Measurements from ENCODE around the gene NT5DC2. TPM values are rescaled to one million over a fixed set of nuclear protein-coding genes. Genes with fewer than 3 reads are reported as not detected.
A peak's percentile ranks its signal among the peaks of the same experiment; 100 is the strongest.

NT5DC2 gene
- total RNA-seq (10 to 100 TPM; 80.3 to 84.6 TPM), polyA plus RNA-seq (1.2 TPM)

DNA sequence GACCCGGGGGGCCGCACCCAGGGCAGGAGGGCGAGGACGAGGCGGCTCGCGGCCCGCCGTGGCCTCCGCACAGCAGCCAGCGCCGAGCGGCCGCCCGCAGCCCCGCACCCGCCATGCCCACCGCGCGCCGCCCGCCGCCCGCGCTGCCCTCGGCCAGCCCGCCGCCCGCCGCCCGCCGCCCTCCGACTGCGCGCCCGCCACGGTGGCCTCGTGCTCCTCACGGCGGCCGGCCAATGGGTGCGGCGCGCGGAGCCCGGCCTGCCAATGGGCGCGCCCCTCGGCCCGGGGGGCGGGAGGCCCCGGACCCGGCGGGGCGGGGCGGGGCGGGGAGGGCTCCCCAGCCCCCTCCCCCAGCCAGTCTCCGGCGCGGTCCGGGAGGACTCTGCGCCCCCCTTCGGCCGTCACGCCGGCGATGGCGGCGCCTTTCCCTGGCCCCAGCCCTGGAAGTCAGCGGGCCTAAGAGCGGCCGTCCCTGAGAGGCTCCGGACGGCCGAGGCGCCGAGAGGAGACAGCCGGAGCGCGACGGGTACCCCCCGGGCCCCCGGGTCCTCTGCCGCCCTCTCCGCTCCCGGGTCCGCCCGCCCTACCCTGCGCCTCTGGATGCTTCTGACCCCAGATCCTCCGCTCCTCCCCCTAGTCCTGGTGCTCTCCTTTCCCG, at the start of gene NT5DC2:
Gene NT5DC2, minus strand, starts transcription at position 235 of the 658 bp plus-strand sequence. Its CDS starts 120 bp downstream, at position 115.
- H3K27me3 Mint-ChIP-seq: peaks cover 0 to 4% of the 10 kb centered on the region in 2 donors
- Histone ChIP-seq H3K4me3 (ENCODE audit: low read length) (peak within 1 kb of the TSS; percentile 20), H3K27ac (ENCODE audit: low read depth, low read length) (peak within 1 kb of the TSS; percentile 47), H3K36me3 (ENCODE audit: insufficient read depth, low read length) (no peaks in the 10 kb centered on the region), H3K4me1 (ENCODE audit: insufficient read depth, low read length) (peaks cover 24% of the 10 kb centered on the region), H3K9me3 (ENCODE audit: low read length) (no peaks in the 10 kb centered on the region), H3K27me3 (ENCODE audit: insufficient read depth, low read length, poor library complexity, severe bottlenecking) (no peaks in the 10 kb centered on the region)
- peak within 1 kb of the TSS in 6 of 8 donors; percentile 36 to 96 (median 81) for H3K27ac Mint-ChIP-seq
- no peaks in the 10 kb centered on the region for H3K9me3 Mint-ChIP-seq
- POLR2A ChIA-PET: no interaction called here
- peaks cover 35 to 51% (median 37%) of the 10 kb centered on the region in 3 donors for H3K4me1 Mint-ChIP-seq
- CTCF ChIA-PET: no interaction called here
- peaks cover 0 to 5% (median 0%) of the 10 kb centered on the region in 3 donors for H3K36me3 Mint-ChIP-seq
- DNase-seq: peak; percentile 56 to 66 (median 61)
- H3K4me3 Mint-ChIP-seq: peak within 1 kb of the TSS; percentile 69 to 100 (median 84)

DNA sequence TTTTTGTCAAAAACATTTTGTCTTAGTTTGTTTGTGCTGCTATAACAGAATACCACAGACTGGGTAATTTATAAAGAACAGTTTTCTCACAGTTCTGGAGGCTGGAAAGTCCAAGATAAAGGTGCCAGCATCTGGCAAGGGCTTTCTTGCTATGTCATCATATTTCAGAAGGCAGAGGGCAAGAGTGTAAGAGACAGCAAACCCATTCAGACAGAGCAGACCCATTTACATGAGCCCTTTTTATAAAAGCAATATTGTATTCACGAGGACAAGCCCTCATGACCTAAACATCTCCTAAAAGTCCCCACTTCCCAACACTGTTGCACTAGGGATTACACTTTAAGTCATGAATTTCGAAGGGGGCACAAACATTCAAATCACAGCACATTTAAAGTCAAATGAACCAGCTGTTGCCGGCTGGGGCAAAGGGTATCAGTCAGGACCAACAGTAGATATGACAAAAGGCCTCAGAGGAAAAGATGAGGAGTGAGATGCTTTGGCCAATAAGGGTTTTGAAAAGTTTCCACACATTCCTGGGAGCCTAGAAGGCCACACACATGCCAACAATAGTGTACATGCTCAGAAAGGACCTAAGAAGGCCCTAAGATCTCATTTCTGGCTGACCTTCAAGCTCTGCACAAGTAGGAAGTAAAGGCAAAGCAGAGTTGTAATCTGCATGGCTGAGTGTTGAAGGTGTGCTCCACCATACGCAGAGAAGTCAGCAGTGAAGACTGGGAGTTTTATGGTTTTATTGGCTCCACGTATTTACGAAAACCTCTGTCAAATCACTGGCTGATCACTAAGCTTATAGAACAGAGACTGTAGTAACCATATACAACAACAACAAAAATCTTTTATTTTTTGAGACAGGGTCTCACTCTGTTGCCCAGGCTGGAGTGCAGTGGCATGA, 40.7 kb upstream of the NT5DC2 start:
- peaks cover 0 to 1% (median 0%) of the 10 kb centered on the region in 5 donors for H3K9me3 Mint-ChIP-seq
- no peaks in the 10 kb centered on the region for H3K27me3 Mint-ChIP-seq
- Histone ChIP-seq H3K9me3 (ENCODE audit: low read length) (no peaks in the 10 kb centered on the region), H3K36me3 (ENCODE audit: insufficient read depth, low read length) (peaks cover 25% of the 10 kb centered on the region), H3K4me1 (ENCODE audit: insufficient read depth, low read length) (no peaks in the 10 kb centered on the region), H3K27ac (ENCODE audit: low read depth, low read length) (no peak overlapping the region), H3K4me3 (ENCODE audit: low read length) (no peak overlapping the region), H3K27me3 (ENCODE audit: insufficient read depth, low read length, poor library complexity, severe bottlenecking) (no peaks in the 10 kb centered on the region)
- DNase-seq: no peak
- H3K27ac Mint-ChIP-seq: peak overlapping the region in 5 of 8 donors; percentile 45 to 89 (median 73)
- H3K4me1 Mint-ChIP-seq: peaks cover 0 to 2% (median 0%) of the 10 kb centered on the region in 3 donors
- ChIA-PET POLR2A (no interaction called here), CTCF (no interaction called here)
- no peak overlapping the region for H3K4me3 Mint-ChIP-seq
- peaks cover 28 to 76% (median 30%) of the 10 kb centered on the region in 3 donors for H3K36me3 Mint-ChIP-seq

DNA sequence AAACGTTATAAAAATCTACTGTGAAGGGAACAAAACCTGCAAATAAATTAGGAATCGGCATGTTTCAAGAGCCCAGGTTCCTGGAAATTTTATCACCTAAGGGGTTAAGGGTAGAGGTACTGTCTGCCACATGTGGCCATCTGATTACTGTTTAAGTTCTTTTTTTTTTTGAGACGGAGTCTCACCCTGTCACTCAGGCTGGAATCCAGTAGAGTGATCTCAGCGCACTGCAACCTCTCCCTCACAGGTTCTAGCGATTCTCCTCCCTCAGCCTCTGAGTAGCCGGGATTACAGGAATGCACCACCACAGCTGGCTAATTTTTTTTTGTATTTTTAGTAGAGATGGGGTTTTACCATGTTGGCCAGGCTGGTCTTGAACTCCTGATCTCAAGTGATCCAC, 38.6 kb upstream of the NT5DC2 start:
- no peaks in the 10 kb centered on the region for H3K27me3 Mint-ChIP-seq
- ChIA-PET POLR2A (no interaction called here), CTCF (no interaction called here)
- Histone ChIP-seq H3K9me3 (ENCODE audit: low read length) (no peaks in the 10 kb centered on the region), H3K27ac (ENCODE audit: low read depth, low read length) (no peak overlapping the region), H3K4me3 (ENCODE audit: low read length) (no peak overlapping the region), H3K27me3 (ENCODE audit: insufficient read depth, low read length, poor library complexity, severe bottlenecking) (no peaks in the 10 kb centered on the region), H3K4me1 (ENCODE audit: insufficient read depth, low read length) (no peaks in the 10 kb centered on the region), H3K36me3 (ENCODE audit: insufficient read depth, low read length) (peaks cover 12% of the 10 kb centered on the region)
- H3K4me3 Mint-ChIP-seq: no peak overlapping the region
- H3K9me3 Mint-ChIP-seq: peaks cover 0 to 1% (median 0%) of the 10 kb centered on the region in 5 donors
- no peaks in the 10 kb centered on the region for H3K4me1 Mint-ChIP-seq
- peaks cover 17 to 65% (median 23%) of the 10 kb centered on the region in 3 donors for H3K36me3 Mint-ChIP-seq
- DNase-seq: no peak
- peak overlapping the region in 1 of 8 donors; percentile 36 for H3K27ac Mint-ChIP-seq

DNA sequence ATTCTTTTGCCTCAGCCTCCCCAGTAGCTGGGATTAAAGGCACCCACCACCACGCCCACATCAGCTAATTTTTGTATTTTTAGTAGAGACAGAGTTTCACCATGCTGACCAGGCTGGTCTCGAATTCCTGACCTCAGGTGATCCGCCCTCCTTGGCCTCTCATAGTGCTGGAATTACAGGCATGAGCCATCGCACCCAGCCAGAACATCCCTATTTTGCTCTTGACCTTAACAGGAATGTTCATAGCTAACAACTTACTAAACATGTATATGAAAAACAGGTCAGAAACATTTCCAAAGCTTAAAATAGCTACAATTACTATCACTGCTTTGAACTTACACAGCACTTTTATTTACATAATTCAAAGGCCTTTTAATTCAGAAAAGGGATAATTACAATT, 36.4 kb upstream of the NT5DC2 start:
- ChIA-PET POLR2A (no interaction called here), CTCF (no interaction called here)
- H3K36me3 ChIP-seq (ENCODE audit: insufficient read depth, low read length): no peaks in the 10 kb centered on the region
- no peak for DNase-seq
- H3K27ac ChIP-seq (ENCODE audit: low read depth, low read length): no peak overlapping the region
- H3K4me3 ChIP-seq (ENCODE audit: low read length): no peak overlapping the region
- Mint-ChIP-seq H3K4me1 (no peaks in the 10 kb centered on the region), H3K27me3 (no peaks in the 10 kb centered on the region), H3K9me3 (peaks cover 0 to 1% (median 0%) of the 10 kb centered on the region in 5 donors), H3K27ac (peak overlapping the region in 1 of 8 donors; percentile 66), H3K4me3 (no peak overlapping the region), H3K36me3 (peaks cover 2 to 62% (median 19%) of the 10 kb centered on the region in 3 donors)
- H3K4me1 ChIP-seq (ENCODE audit: insufficient read depth, low read length): no peaks in the 10 kb centered on the region
- H3K27me3 ChIP-seq (ENCODE audit: insufficient read depth, low read length, poor library complexity, severe bottlenecking): no peaks in the 10 kb centered on the region
- no peaks in the 10 kb centered on the region for H3K9me3 ChIP-seq (ENCODE audit: low read length)

DNA sequence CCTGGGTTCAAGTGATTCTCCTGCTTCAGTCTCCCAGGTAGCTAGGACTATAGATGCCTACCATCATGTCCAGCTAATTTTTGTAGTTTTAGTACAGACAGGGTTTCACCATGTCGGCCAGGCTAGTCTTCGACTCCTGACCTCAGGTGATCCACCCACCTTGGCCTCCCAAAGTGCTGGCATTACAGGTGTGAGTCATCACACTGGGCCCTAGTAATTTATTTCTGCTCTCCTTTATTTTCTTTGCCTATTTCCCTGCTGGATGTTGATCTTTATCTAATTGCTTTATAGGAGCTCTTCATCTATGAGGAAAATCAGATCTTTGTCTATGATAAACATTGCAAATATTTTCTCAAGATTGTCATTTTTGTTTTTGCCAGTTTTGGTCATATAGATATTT, 34.4 kb upstream of the NT5DC2 start:
- peaks cover 0 to 53% (median 14%) of the 10 kb centered on the region in 3 donors for H3K36me3 Mint-ChIP-seq

DNA sequence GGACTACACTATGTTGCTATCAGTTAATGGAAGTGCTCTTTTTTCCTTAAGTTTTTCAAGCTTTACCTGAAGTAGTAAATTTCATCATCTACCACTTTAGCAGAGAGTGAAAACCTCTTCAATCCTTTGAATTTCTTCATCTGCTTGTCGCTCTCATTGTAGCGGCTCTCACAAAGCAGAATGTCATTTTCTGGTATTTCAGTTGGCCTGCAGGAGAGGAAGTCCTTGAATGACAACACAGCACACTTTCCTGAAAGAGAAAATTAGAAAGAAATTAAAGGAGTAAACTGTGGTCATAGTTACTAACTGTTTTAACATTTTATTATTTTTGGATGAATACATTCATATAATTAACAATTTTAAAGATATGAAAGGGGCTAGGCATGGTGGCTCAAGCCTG, 30.3 kb upstream of the NT5DC2 start:
- Mint-ChIP-seq H3K27ac (no peak overlapping the region), H3K27me3 (no peaks in the 10 kb centered on the region), H3K4me1 (peaks cover 0 to 5% (median 4%) of the 10 kb centered on the region in 3 donors), H3K9me3 (no peaks in the 10 kb centered on the region), H3K4me3 (no peak overlapping the region), H3K36me3 (peaks cover 0 to 66% (median 29%) of the 10 kb centered on the region in 3 donors)
- H3K27me3 ChIP-seq (ENCODE audit: insufficient read depth, low read length, poor library complexity, severe bottlenecking): no peaks in the 10 kb centered on the region
- DNase-seq: no peak
- ChIA-PET POLR2A (interaction anchor here (0.6 kb wide), 1 partner anchor 14 kb away, joined by 3 read pairs; no protein-coding TSS in a partner anchor), CTCF (no interaction called here)
- no peaks in the 10 kb centered on the region for H3K4me1 ChIP-seq (ENCODE audit: insufficient read depth, low read length)
- no peak overlapping the region for H3K27ac ChIP-seq (ENCODE audit: low read depth, low read length)
- H3K4me3 ChIP-seq (ENCODE audit: low read length): no peak overlapping the region
- peaks cover 26% of the 10 kb centered on the region for H3K36me3 ChIP-seq (ENCODE audit: insufficient read depth, low read length)
- no peaks in the 10 kb centered on the region for H3K9me3 ChIP-seq (ENCODE audit: low read length)

More for the DNA sequence above, 34.4 kb upstream of the NT5DC2 start:
- H3K27ac ChIP-seq (ENCODE audit: low read depth, low read length): no peak overlapping the region
- DNase-seq: no peak
- ChIA-PET CTCF (interaction anchor here (1.4 kb wide), 1 partner anchor 9 kb away, joined by 4 read pairs; no protein-coding TSS in a partner anchor), POLR2A (no interaction called here)
- no peaks in the 10 kb centered on the region for H3K9me3 ChIP-seq (ENCODE audit: low read length)
- H3K4me1 Mint-ChIP-seq: no peaks in the 10 kb centered on the region
- H3K27me3 ChIP-seq (ENCODE audit: insufficient read depth, low read length, poor library complexity, severe bottlenecking): no peaks in the 10 kb centered on the region
- H3K27ac Mint-ChIP-seq: peak overlapping the region in 1 of 8 donors; percentile 50
- H3K9me3 Mint-ChIP-seq: no peaks in the 10 kb centered on the region
- H3K4me3 Mint-ChIP-seq: no peak overlapping the region
- no peaks in the 10 kb centered on the region for H3K27me3 Mint-ChIP-seq
- peaks cover 6% of the 10 kb centered on the region for H3K36me3 ChIP-seq (ENCODE audit: insufficient read depth, low read length)
- no peaks in the 10 kb centered on the region for H3K4me1 ChIP-seq (ENCODE audit: insufficient read depth, low read length)
- no peak overlapping the region for H3K4me3 ChIP-seq (ENCODE audit: low read length)

DNA sequence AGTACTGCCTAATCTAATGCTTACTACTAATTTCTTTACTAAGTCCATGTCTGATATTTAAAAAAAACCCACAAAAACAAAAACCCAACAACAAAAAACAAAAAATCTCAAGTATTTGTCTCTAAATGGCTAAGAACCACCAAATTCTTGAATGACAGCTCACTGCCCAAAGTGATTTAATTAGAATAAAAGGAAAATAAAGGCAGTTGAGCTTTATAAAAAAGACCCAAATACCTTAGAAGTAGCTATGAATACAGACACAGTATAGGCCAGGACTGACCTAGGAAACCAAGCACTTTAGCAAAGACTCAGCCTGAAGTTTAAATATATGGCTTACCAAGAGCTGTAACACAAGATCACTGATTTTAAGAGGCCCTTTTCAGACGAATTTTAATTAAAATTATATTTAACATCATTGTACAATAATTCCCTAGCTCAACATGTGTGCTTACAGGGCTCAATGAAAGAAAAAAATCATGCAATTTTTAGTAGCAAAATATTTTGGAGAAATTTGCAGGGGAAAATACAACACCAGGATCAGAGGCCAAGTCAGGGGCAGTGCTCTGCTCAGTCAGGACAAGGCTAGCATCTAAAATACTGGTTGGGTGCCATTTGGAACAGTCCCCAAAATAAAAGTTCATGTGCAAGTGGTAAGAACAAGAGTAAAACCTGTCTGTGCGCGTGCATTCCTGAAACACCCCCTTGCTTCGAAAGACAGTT, 27.5 kb upstream of the NT5DC2 start:
- CTCF ChIA-PET: interaction anchor here (0.9 kb wide), 1 partner anchor 25 kb away, joined by 3 read pairs; the partner anchor contains the start of gene UQCC5
- Mint-ChIP-seq H3K27me3 (no peaks in the 10 kb centered on the region), H3K36me3 (peaks cover 0 to 80% (median 26%) of the 10 kb centered on the region in 3 donors), H3K9me3 (no peaks in the 10 kb centered on the region), H3K27ac (peak overlapping the region in 1 of 8 donors; percentile 75), H3K4me3 (no peak overlapping the region), H3K4me1 (peaks cover 4 to 8% (median 5%) of the 10 kb centered on the region in 3 donors)
- Histone ChIP-seq H3K27me3 (ENCODE audit: insufficient read depth, low read length, poor library complexity, severe bottlenecking) (no peaks in the 10 kb centered on the region), H3K4me1 (ENCODE audit: insufficient read depth, low read length) (no peaks in the 10 kb centered on the region), H3K27ac (ENCODE audit: low read depth, low read length) (no peak overlapping the region), H3K9me3 (ENCODE audit: low read length) (no peaks in the 10 kb centered on the region), H3K4me3 (ENCODE audit: low read length) (no peak overlapping the region), H3K36me3 (ENCODE audit: insufficient read depth, low read length) (peaks cover 36% of the 10 kb centered on the region)
- DNase-seq: no peak
- POLR2A ChIA-PET: no interaction called here
